Measurements from ENCODE around the gene CHN2.

Gene CHN2

GRCh38 chr7:29413626-29414136 is 219.1 kb downstream of the CHN2 start:
- DNase-seq, result no peak

- no peak for DNase-seq
These were observed 219.6 kb downstream of the CHN2 start for GRCh38 chr7:29414216-29414615.

- no peak for DNase-seq
These were observed 220.6 kb downstream of the CHN2 start for GRCh38 chr7:29415215-29415614.

GRCh38 chr7:29416276-29416937 is 221.8 kb downstream of the CHN2 start:
- DNase-seq, result no peak

- DNase-seq, result no peak
These were observed 222.3 kb downstream of the CHN2 start for GRCh38 chr7:29416938-29417305.

- no peak for DNase-seq
These were observed 223.5 kb downstream of the CHN2 start for GRCh38 chr7:29418056-29418455.

- no peak for DNase-seq
These were observed 224.1 kb downstream of the CHN2 start for GRCh38 chr7:29418651-29419050.

GRCh38 chr7:29420011-29420410 is 225.4 kb downstream of the CHN2 start:
- DNase-seq, result no peak

- no peak for DNase-seq
These were observed 226.7 kb downstream of the CHN2 start for GRCh38 chr7:29421010-29421956.

GRCh38 chr7:29422829-29423228 is 228.3 kb downstream of the CHN2 start:
- DNase-seq, result no peak

- DNase-seq, result no peak
These were observed 229.9 kb downstream of the CHN2 start for GRCh38 chr7:29424295-29424983.

- DNase-seq, result no peak
These were observed 230.4 kb downstream of the CHN2 start for GRCh38 chr7:29424984-29425309.

GRCh38 chr7:29426587-29426986 is 232.0 kb downstream of the CHN2 start:
- DNase-seq, result no peak

GRCh38 chr7:29429401-29429800 is 234.8 kb downstream of the CHN2 start:
- DNase-seq, result no peak

- DNase-seq, result no peak
These were observed 235.8 kb downstream of the CHN2 start for GRCh38 chr7:29430279-29430949.

- DNase-seq, result no peak
These were observed 237.1 kb downstream of the CHN2 start for GRCh38 chr7:29431686-29432085.

- no peak for DNase-seq
These were observed 238.1 kb downstream of the CHN2 start for GRCh38 chr7:29432721-29433120.

GRCh38 chr7:29434380-29434768 is 239.8 kb downstream of the CHN2 start:
- no peak for DNase-seq

- DNase-seq, result no peak
These were observed 240.6 kb downstream of the CHN2 start for GRCh38 chr7:29435167-29435566.

GRCh38 chr7:29435902-29436301 is 241.3 kb downstream of the CHN2 start:
- no peak for DNase-seq

- DNase-seq, result no peak
These were observed 247.6 kb downstream of the CHN2 start for GRCh38 chr7:29442146-29442545.

GRCh38 chr7:29443552-29443951 is 249.0 kb downstream of the CHN2 start:
- DNase-seq, result no peak

- no peak for DNase-seq
These were observed 249.7 kb downstream of the CHN2 start for GRCh38 chr7:29444267-29444666.
